ENCODE measurements around the gene TMX2.

Gene TMX2

DNA sequence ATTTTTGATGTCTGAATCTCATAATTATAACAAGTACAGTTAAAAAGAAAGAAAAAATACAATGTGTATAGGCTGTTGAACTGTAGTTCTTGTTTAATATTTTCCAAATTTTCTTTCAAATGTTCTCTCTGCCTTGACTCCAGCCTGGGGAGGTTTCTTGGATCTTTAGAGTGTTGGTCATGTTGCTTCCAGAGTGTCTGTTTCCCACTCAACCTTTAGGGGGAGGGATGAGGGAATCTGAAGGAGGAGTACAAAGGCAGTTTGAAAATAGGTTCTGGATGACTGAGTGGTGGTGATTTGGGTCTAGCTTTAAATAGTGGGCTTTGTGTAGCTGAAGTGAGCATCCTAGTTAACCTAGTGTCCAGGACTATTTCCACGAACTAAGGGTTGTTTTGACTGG is 51.2 kb downstream of the TMX2 start:
- no peak for DNase-seq (ENCODE audit: low read depth in 4 of 4, low spot score in 1 of 4)

GRCh38 chr11:57764021-57764420 is 51.6 kb downstream of the TMX2 start:
- DNase-seq (ENCODE audit: low read depth in 4 of 4, low spot score in 1 of 4) = no peak

- no peak for DNase-seq (ENCODE audit: low read depth in 4 of 4, low spot score in 1 of 4)
Observed at GRCh38 chr11:57764566-57764965, 52.2 kb downstream of the TMX2 start.

- no peak for DNase-seq (ENCODE audit: low read depth in 4 of 4, low spot score in 1 of 4)
Observed at GRCh38 chr11:57764972-57765371, 52.6 kb downstream of the TMX2 start.

DNA sequence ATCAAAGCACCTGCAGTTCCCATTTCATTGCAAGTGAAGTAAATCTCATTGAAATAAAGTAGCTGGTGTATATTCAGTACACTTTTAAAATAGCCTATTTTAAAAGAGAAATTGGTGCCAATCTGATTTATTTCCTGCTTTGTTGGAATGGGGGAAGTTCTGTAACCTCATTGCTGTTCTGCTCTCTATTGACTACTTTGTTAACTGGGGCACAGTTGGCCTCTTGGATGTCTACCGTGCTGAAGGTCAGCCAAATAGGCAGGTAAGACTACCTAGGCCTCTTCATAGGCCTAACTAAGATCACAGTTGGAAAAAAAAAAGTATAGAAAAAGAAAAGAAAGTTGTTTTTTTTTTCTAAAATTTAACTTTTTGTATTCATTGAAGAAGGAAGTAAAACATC is 58.4 kb downstream of the TMX2 start:
- DNase-seq (ENCODE audit: low read depth in 4 of 4, low spot score in 1 of 4) = no peak

DNA sequence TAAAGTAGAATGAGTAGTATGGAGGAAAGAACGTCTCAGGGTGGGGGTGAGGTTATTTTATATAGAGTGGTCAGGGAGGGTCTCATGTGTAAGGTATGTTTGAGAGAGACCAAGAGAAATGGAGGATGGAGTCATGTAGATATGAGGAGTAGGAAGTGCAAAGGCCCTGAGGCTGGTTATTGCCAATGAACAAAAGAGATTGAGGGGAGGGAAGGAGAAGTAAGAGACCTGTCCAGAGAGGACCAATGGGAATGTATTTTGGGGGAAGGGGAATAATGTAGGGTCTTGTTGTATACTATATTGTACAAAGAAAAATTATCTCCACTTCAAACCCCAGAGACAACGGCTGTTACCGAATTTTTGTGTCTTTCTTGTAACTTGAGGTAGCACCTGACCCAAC is 59.0 kb downstream of the TMX2 start:
- DNase-seq (ENCODE audit: low read depth in 4 of 4, low spot score in 1 of 4) = no peak

DNA sequence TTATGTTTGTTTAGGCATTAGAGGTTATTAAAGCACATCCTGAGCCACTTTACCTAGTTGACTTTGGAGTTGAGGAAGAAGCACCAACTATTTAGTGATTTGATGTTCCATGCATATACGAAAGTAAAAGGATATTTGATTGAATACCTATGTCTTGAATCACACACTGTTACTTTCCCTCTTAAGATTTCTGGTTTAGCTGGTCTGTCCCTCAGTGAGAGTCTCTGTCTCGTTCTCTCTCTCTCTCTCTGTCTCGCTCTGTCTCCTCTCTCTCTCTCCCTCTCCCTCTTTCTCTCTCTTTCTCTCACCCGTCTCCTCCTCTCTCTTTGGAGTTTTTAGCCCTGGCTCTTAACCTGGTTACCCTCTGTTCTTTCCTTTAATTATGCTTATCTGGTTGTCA is 60.2 kb downstream of the TMX2 start:
- DNase-seq (ENCODE audit: low read depth in 4 of 4, low spot score in 1 of 4) = no peak

DNA sequence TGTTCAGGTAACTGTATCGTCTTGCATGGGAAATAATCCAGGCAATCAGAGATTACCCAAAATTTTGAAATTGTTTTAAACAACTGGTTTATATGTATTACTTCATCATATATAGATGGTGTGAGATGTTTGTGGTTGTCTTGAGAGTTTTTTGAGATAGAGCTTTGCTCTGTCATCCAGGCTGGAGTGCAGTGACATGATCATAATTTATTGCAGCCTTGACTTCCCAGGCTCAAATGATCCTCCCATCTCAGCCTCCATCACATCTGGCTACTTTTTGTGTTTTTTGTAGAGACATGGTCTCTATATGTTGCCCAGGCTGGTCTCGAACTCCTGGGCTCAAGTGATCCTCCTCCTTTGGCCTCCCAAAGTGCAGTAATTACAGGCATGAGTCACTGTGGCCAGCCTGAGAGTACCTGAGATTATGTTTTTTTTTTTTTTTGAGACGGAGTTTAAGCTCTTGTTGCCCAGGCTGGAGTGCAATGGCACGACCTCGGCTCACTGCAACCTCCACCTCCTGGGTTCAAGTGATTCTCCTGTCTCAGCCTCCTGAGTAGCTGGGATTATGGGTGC is 60.7 kb downstream of the TMX2 start:
- no peak for DNase-seq (ENCODE audit: low read depth in 4 of 4, low spot score in 1 of 4)

DNA sequence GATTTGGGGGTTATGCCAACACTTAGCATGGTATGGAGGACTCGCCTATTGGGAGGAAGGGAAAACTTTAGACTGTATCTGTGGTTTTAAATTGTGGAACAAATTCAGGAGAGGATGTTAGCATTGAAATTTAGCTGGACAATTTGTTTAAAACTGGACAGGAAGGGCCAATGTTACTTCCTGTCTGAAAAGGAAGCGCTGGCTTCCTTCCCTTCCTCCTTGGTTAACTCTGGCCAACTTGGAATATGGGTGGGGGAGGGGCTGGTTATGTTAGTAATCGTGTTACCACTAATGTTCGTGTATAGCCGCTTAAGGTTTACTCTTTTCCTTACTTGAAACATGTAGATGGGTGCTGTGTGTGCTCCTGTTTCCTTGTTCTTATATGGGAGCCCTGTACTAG is 63.1 kb downstream of the TMX2 start:
- no peak for DNase-seq (ENCODE audit: low read depth in 4 of 4, low spot score in 1 of 4)

GRCh38 chr11:57776031-57776521 is 63.7 kb downstream of the TMX2 start:
- DNase-seq (ENCODE audit: low read depth in 4 of 4, low spot score in 1 of 4) = no peak

DNA sequence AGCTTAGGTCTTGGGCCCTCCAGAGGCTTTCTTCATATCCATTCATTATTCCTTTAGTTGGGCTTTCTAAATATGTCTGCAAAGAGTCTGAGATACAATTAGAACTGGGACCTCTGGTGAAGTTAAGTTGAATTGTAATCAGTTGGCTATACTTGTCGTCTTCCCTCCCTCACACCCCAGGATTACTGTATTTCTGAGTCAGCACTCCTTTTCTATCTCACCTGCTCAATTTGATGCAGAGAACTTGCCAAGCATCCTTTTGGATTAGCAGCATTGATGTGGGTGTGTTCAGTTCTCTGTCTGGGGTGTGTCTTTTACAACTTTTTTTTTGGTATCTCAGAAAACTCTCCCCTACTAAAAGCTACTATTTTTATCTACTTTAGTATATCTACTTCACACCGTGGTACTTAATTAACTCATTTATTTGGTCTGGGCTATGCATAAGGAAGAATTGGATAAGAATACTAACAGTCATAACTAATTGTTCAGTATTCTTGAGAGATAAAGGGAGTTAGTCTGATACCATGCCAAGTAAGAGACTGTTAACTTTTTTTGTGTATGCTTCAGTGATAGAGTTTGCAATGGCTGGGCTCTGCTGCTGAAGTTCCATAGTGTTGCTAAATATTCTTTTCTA is 64.3 kb downstream of the TMX2 start:
- DNase-seq (ENCODE audit: low read depth in 4 of 4, low spot score in 1 of 4) = no peak

GRCh38 chr11:57777969-57778317 is 65.5 kb downstream of the TMX2 start:
- no peak for DNase-seq (ENCODE audit: low read depth in 4 of 4, low spot score in 1 of 4)

DNA sequence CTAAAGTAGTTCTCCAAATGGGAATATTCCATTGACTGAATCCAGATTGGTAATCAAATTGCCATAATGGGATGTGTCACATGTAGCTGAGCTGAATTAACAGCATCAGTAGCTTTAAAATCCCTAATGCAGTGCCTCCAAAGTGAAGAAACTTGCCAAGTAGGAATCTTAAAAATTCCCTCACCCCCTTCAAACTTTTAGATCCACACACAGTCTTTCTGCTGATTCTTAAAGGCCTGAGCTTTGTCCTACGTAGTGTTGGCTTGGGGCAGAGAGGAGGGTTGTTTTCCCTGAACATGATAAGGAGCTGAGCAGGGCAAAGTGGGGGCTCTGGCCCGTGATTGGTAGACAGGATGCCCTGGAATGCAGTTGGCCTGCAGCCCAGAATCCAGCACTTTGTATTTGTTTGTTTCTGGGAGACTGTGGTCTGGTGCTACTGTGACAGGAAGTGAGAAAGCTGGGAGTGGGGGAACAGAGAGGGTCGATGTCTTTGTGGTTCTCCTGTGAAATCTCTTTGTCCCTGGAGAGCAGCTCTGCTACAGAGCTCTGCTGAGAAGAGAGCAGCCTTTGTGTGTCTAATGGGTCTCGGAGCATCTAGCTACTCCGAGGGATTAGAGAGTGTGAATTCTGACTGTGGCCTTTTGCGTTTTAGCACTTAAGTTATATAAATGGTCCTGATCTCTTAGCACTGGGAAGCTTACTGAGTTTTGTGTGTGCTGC is 66.1 kb downstream of the TMX2 start:
- no peak for DNase-seq (ENCODE audit: low read depth in 4 of 4, low spot score in 1 of 4)

GRCh38 chr11:57779276-57779675 is 66.9 kb downstream of the TMX2 start:
- no peak for DNase-seq (ENCODE audit: low read depth in 4 of 4, low spot score in 1 of 4)

DNA sequence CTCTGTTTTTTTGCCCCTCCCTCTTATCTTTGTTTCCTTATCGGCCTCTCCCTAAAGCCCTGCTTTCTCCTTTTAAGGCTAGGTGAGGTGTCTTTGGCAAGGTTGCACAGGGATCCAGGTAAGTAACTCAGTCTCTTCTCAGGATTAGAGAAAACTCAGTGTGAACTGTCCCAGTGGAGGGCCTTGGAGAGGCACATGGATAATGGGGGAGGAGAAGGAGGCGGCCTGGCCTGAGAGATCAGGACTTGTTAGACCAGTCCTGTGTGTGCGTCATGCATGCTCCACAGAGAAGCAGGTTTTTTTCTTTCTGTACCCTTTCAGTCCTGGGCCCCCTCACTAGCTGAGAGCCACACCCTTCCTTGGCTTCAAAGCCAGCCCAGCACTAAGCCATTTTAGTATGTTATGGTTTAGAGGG is 69.1 kb downstream of the TMX2 start:
- DNase-seq (ENCODE audit: low read depth in 4 of 4, low spot score in 1 of 4) = no peak

GRCh38 chr11:57785072-57785471 is 72.7 kb downstream of the TMX2 start:
- no peak for DNase-seq (ENCODE audit: low read depth in 4 of 4, low spot score in 1 of 4)

GRCh38 chr11:57786436-57786835 is 74.0 kb downstream of the TMX2 start:
- no peak for DNase-seq (ENCODE audit: low read depth in 4 of 4, low spot score in 1 of 4)

DNA sequence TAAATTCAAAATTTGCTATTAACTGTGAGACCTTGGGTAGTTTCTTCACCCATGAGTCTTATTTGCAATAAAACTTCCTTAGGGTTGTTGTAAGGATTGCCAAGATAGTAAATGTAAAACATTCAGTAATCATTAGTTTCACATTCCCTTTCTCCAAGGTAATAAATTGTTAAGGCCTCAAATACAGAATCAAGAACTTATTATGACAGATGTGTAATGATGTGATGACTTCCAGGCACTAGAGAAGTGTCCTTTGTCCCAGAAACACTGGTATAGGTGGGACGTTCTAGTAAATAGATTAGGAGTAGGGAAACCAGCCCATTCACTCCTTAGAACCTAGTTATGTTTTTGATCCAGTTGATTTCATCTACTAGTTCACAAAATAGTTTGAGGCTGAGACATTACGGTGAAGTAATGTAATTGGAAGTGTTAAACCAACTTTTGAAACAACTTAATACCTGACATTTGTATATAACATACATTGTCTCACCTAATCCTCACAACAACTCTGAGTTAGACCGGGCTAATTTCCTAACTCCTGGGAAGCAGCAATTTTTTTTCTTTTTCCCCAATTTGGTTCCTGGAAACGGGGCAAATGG is 74.7 kb downstream of the TMX2 start:
- DNase-seq (ENCODE audit: low read depth in 4 of 4, low spot score in 1 of 4) = no peak

DNA sequence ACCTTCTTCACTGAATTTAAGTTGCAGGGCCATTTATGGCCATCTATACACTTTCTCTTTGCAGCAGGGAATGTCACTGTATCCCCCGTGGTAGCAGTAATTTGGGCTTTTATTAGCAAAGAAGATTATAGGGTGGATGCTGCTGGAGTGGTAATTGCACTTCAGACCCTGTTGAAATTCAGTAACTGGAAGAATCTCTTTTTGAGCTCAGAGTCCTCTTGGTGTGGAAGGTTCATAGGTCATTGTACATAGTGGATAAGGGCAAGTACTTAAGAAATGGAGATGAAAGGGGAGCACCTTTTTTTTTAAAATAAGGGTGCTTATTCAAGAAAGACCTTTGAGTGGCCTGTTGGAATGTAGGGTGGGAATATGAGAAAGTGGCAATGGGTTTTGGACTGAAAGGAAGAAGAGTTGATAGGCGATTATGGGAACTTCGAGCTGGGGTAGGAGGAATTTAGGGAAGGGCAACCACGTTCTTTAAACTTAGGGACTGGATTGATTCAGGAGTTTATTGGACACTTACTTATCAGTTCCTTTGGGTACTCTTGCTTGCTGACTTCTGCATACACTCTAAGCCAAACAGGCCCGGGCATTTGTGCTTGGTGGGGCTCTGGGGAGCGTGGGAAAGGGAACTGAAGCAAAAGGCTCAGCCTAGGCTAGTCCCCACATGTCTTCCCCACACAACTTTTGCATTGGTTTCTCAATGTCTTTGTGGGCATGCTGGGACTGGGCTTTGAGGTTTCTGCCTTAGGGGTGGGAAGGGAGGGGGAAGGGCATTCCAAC is 75.7 kb downstream of the TMX2 start:
- DNase-seq (ENCODE audit: low read depth in 4 of 4, low spot score in 1 of 4) = no peak

- DNase-seq (ENCODE audit: low read depth in 4 of 4, low spot score in 1 of 4) = no peak
Observed at GRCh38 chr11:57788703-57789088, 76.3 kb downstream of the TMX2 start.
